ENCODE measurements around the gene ZBTB45.
"Not testable (repeated sequence)": the region's sequence is repeated elsewhere in the genome, so short reads cannot be mapped to it uniquely, and the experiment has no call there.

- TF ChIP-seq POLR2A, CTCF (IDR thresholded peaks at IDR 0.05): not testable (repeated sequence)
These were observed 48.6 kb downstream of the ZBTB45 start for GRCh38 chr19:58470837-58471543.
